MM.1S (cell line): ENCODE measurements around the gene CDK11B.
"Not testable (repeated sequence)": the region's sequence is repeated elsewhere in the genome, so short reads cannot be mapped to it uniquely, and the experiment has no call there.

Experiments
- DNase-seq: peaks from one replicate; pipeline ENCODE4 v3.0.0-alpha.2; 2015
- H2AFZ ChIP-seq: fragments of 300-600 bp; sonication (generic); 2 replicates; pipeline ENCODE4 v1.6.0; 2016; ENCODE audit warnings: antibody characterized with exemption, low read length
- H3F3A ChIP-seq: fragments of 300-600 bp; sonication (generic); 2 replicates; pipeline ENCODE4 v1.6.1; 2016; ENCODE audit warnings: mild to moderate bottlenecking, antibody characterized with exemption, low read length, moderate library complexity, mixed read lengths; ENCODE audit not compliant: insufficient read depth
- H3K27ac ChIP-seq: fragments of 300-600 bp; sonication (generic); 2 replicates; pipeline ENCODE4 v1.5.1; 2016; ENCODE audit warnings: mild to moderate bottlenecking, low read length
- H3K27me3 ChIP-seq: fragments of 300-600 bp; sonication (generic); replicated peaks from 2 replicates; pipeline ENCODE4 v1.6.0; 2016; ENCODE audit warnings: low read length; ENCODE audit not compliant: insufficient read depth
- H3K36me3 ChIP-seq: fragments of 300-600 bp; sonication (generic); replicated peaks from 2 replicates; pipeline ENCODE4 v1.6.1; 2016; ENCODE audit warnings: mild to moderate bottlenecking, low read length, mixed read lengths; ENCODE audit not compliant: insufficient read depth
- H3K4me1 ChIP-seq: fragments of 300-600 bp; sonication (generic); 2 replicates; pipeline ENCODE4 v1.6.1; 2016; ENCODE audit warnings: low read length, mixed read lengths
- H3K4me2 ChIP-seq: fragments of 300-600 bp; sonication (generic); 2 replicates; pipeline ENCODE4 v1.6.0; 2016; ENCODE audit warnings: low read depth, low read length
- H3K4me3 ChIP-seq: fragments of 300-600 bp; sonication (generic); 2 replicates; pipeline ENCODE4 v1.5.1; 2016; ENCODE audit warnings: low read length, mixed read lengths
- H3K79me2 ChIP-seq: fragments of 300-600 bp; sonication (generic); 2 replicates; pipeline ENCODE4 v1.6.1; 2016; ENCODE audit warnings: mixed run types, low read length, mixed read lengths
- H3K9ac ChIP-seq: fragments of 300-600 bp; sonication (generic); 2 replicates; pipeline ENCODE4 v1.6.1; 2016; ENCODE audit warnings: low read length, mixed read lengths
- H3K9me2 ChIP-seq: fragments of 300-600 bp; sonication (generic); replicated peaks from 2 replicates; pipeline ENCODE4 v1.6.1; 2016; ENCODE audit warnings: mild to moderate bottlenecking, low read length, mixed read lengths; ENCODE audit not compliant: insufficient read depth
- H3K9me3 ChIP-seq: fragments of 300-600 bp; sonication (generic); replicated peaks from 2 replicates; pipeline ENCODE4 v1.6.1; 2016; ENCODE audit warnings: mild to moderate bottlenecking, low read length, mixed read lengths; ENCODE audit not compliant: insufficient read depth
- H4K20me1 ChIP-seq: fragments of 300-600 bp; sonication (generic); 2 replicates; pipeline ENCODE4 v1.6.1; 2016; ENCODE audit warnings: mild to moderate bottlenecking, low read length, moderate library complexity, mixed read lengths; ENCODE audit not compliant: insufficient read depth
- CTCF ChIP-seq: fragments of 300-600 bp; sonication (generic); IDR thresholded peaks from 2 replicates; pipeline ENCODE4 v1.5.1; 2016; ENCODE audit warnings: antibody characterized with exemption, low read length, mixed read lengths
- EZH2 ChIP-seq: fragments of 300-600 bp; sonication (generic); optimal IDR thresholded peaks from 2 replicates; pipeline ENCODE3; 2017; ENCODE audit warnings: low read depth, mild to moderate bottlenecking, antibody characterized with exemption, low read length, mixed read lengths
- EZH2phosphoT487 ChIP-seq: fragments of 300-600 bp; sonication (generic); IDR thresholded peaks from 2 replicates; pipeline ENCODE4 v1.6.1; 2018; ENCODE audit warnings: antibody characterized with exemption, low read length

Gene CDK11B

DNA sequence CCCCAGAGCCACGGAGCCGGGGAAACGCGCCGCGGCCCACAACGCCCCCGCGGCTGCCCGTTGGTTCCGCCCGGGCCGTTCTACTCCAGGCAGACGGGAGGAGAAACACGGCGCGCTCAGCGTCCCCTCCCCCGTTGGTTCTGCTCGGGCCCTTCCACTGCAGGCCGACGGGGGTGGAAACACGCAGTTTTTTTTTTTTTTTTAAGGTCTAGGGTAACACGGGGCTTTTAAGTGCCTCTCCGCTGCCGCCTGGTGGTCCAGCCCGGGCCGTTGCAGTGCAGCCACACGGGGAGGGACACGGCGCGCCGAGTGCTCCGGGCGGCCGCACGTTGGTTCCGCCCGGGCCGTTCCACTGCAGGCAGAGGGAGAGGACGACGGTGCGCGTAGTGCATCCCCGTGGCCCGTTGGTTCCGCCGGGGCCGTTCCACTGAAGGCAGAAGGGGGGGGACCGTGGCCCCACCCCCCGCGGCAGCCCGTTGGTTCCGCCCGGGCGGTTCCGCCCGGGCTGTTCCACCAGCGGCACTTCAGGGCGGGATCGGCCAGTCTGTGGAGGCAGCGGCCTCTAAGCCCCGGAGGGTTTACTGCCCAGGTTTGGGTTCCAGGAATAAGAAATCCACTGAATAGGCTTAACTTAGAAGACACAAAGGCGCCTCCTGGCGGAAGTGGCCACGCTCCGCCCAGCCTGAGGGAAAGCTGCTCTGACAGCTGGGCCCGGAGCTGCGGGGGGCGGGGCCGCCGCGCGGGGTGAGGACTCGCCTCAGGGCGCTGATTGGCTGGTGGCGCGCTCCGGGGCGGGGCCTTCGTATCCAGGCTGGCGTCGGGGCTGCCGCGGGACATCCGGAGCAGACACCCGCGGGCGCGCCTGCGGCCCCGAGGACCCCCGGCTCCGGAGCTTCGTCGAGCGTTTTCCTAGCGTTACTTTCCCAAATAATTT lies 34.2 kb upstream of the CDK11B start, which contains the start of gene SLC35E2B:
Gene SLC35E2B, minus strand, starts transcription at position 82 of the 934 bp plus-strand sequence. CDS start 16,096 bp downstream, outside the sequence.
- H3K9me3 ChIP-seq, H3K79me2 ChIP-seq, H3K9me2 ChIP-seq, H4K20me1 ChIP-seq, H3F3A ChIP-seq, H3K36me3 ChIP-seq, H2AFZ ChIP-seq, H3K4me1 ChIP-seq, H3K4me2 ChIP-seq, H3K27me3 ChIP-seq: not testable (repeated sequence)
- H3K4me3 ChIP-seq: peak within 1 kb of the TSS; percentile 48; the same call in 1 of the 2 replicates
- H3K9ac ChIP-seq: peak within 1 kb of the TSS; percentile 72
- DNase-seq: peak; percentile 89
- H3K27ac ChIP-seq: peak within 1 kb of the TSS; percentile 84

DNA sequence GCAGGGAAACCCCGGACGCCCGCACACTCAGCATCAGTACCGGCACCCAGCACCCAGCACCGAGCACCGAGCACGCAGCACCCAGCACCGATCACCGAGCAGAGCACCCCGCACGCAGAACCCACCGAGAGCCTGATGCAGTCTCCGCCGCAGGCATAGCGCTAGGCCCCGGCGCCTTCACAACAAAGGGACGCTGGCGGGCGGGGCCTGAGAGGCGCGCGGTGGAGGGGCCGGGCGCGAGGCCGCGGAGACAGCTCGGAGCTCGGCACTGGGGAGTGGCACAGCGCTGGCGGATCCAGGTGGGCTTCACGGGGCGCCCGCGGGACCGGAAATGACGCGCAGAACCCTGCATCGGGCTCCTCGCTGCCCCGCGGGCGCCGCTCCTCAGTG lies 33.5 kb upstream of the CDK11B start:
- Histone ChIP-seq H3K4me3 (peak overlapping the region; percentile 48; the same call in 1 of the 2 replicates), H3K79me2 (peaks cover 10% of the 10 kb centered on the region), H3K9ac (peak overlapping the region; percentile 72), H3K27ac (peak overlapping the region; percentile 84; the same call in 1 of the 2 replicates)
- not testable (repeated sequence) for H3F3A ChIP-seq, H3K4me2 ChIP-seq, H3K9me2 ChIP-seq, H3K4me1 ChIP-seq, H3K9me3 ChIP-seq, H2AFZ ChIP-seq, H3K36me3 ChIP-seq, H4K20me1 ChIP-seq, H3K27me3 ChIP-seq
- DNase-seq: peak; percentile 45

GRCh38 chr1:1691443-1691842 lies 32.6 kb upstream of the CDK11B start:
- H3K9ac ChIP-seq, H2AFZ ChIP-seq, H3F3A ChIP-seq, H3K9me2 ChIP-seq, H3K27ac ChIP-seq, H3K4me3 ChIP-seq, DNase-seq, H3K36me3 ChIP-seq, H3K4me2 ChIP-seq, H3K27me3 ChIP-seq, H3K4me1 ChIP-seq, H3K9me3 ChIP-seq, H4K20me1 ChIP-seq: not testable (repeated sequence)
- H3K79me2 ChIP-seq: peaks cover 15% of the 10 kb centered on the region

GRCh38 chr1:1689526-1689925 lies 30.7 kb upstream of the CDK11B start:
- H2AFZ ChIP-seq, H4K20me1 ChIP-seq, H3K27ac ChIP-seq, H3K4me2 ChIP-seq, DNase-seq, H3K36me3 ChIP-seq, H3K4me3 ChIP-seq, H3K9ac ChIP-seq, H3K9me2 ChIP-seq, H3K4me1 ChIP-seq, H3K9me3 ChIP-seq, H3F3A ChIP-seq, H3K27me3 ChIP-seq: not testable (repeated sequence)
- peaks cover 28% of the 10 kb centered on the region for H3K79me2 ChIP-seq

DNA sequence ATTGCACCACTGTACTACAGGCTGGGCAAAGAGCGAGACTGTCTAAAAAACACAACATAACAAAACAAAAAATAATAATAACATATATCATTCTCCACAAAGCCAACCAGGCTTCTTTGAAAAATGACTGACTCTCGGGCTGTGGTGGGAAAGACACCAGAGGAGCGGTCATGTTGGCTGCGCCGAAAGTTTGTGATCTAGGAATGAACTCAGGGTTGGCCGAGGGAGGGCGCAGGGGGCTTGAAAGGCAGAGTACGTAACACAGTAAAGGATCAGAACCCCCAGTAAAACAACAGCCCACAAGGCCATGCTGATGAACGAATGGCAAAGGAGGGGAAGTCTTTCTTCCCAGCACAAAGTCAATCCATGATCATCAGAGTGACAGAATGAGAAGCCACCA lies 29.0 kb upstream of the CDK11B start:
- Histone ChIP-seq H3K4me3 (no peak overlapping the region), H3K9me3 (no peaks in the 10 kb centered on the region), H3K4me2 (no peak overlapping the region), H3K27ac (no peak overlapping the region), H3K9ac (no peak overlapping the region), H3F3A (no peaks in the 10 kb centered on the region), H4K20me1 (no peaks in the 10 kb centered on the region), H3K79me2 (peaks cover 43% of the 10 kb centered on the region), H3K27me3 (no peaks in the 10 kb centered on the region), H3K4me1 (no peaks in the 10 kb centered on the region), H2AFZ (no peak overlapping the region), H3K9me2 (no peaks in the 10 kb centered on the region), H3K36me3 (no peaks in the 10 kb centered on the region)
- no peak for DNase-seq
- no peak for TF ChIP-seq EZH2phosphoT487
- no peak for TF ChIP-seq CTCF
- no peak for TF ChIP-seq EZH2
